CD14-positive monocyte (primary cell): ENCODE measurements around the gene CHST15. TPM values are rescaled to one million over a fixed set of nuclear protein-coding genes. Genes with fewer than 3 reads are reported as not detected.
"Not testable (repeated sequence)": the region's sequence is repeated elsewhere in the genome, so short reads cannot be mapped to it uniquely, and the experiment has no call there.

Experiments
- DNase-seq, 3 donors: peaks; one replicate each; pipeline ENCODE4 v3.0.0-alpha.2; 2011 to 2022
- H2AFZ ChIP-seq: 2 replicates; pipeline ENCODE4 v1.6.0; 2012; ENCODE audit warnings: mild to moderate bottlenecking, low read depth, low read length, inconsistent platforms; ENCODE audit not compliant: insufficient read depth, poor library complexity, severe bottlenecking
- H3K27ac ChIP-seq, 2 donors: 1 replicate in 1 of 2; 2 replicates in 1 of 2; pipeline ENCODE4 v1.5.1; 2012 to 2013; ENCODE audit warnings: low read length in 2 of 2, control low read depth in 1 of 2, inconsistent platforms in 1 of 2, low read depth in 1 of 2, mild to moderate bottlenecking in 1 of 2
- H3K27me3 ChIP-seq, 2 donors: one replicate each; pipeline versions ENCODE4 v1.6.0 to v1.6.1; 2011 to 2013; ENCODE audit warnings: low read length in 2 of 2; ENCODE audit not compliant: control insufficient read depth in 2 of 2, insufficient read depth in 2 of 2
- H3K36me3 ChIP-seq, 2 donors: replicated peaks in 1 of 2; 1 replicate in 1 of 2; 2 replicates in 1 of 2; pipeline versions ENCODE4 v1.5.1 to v1.6.1; 2012 to 2013; ENCODE audit warnings: low read length in 2 of 2, control low read depth in 1 of 2, inconsistent platforms in 1 of 2, mild to moderate bottlenecking in 1 of 2; ENCODE audit not compliant: insufficient read depth in 2 of 2, control insufficient read depth in 1 of 2
- H3K4me1 ChIP-seq, 2 donors: 1 replicate in 1 of 2; 2 replicates in 1 of 2; pipeline versions ENCODE4 v1.5.1 to v1.6.1; 2012 to 2013; ENCODE audit warnings: low read length in 2 of 2, control low read depth in 1 of 2, inconsistent platforms in 1 of 2, mild to moderate bottlenecking in 1 of 2, moderate library complexity in 1 of 2; ENCODE audit not compliant: insufficient read depth in 2 of 2, control insufficient read depth in 1 of 2
- H3K4me2 ChIP-seq: replicated peaks from 2 replicates; pipeline ENCODE3; 2012; ENCODE audit warnings: low read length, moderate library complexity, mild to moderate bottlenecking; ENCODE audit not compliant: poor library complexity, severe bottlenecking; ENCODE audit errors: extremely low read depth
- H3K4me3 ChIP-seq, 3 experiments: fragments of 200-600 bp in 1 of 3; sonication (generic) in 1 of 3; replicated peaks in 1 of 3; 1 replicate in 2 of 3; 2 replicates in 1 of 3; pipeline ENCODE4 v1.5.1; 2011 to 2013; ENCODE audit warnings: low read length in 3 of 3, mild to moderate bottlenecking in 3 of 3, control low read depth in 2 of 3, low read depth in 2 of 3, inconsistent platforms in 1 of 3, moderate library complexity in 1 of 3
- H3K79me2 ChIP-seq: 2 replicates; pipeline ENCODE4 v1.6.0; 2012; ENCODE audit warnings: mild to moderate bottlenecking, control low read depth, inconsistent platforms, low read length, moderate library complexity; ENCODE audit not compliant: insufficient read depth
- H3K9ac ChIP-seq: 2 replicates; pipeline ENCODE4 v1.6.0; 2017; ENCODE audit warnings: low read length, mild to moderate bottlenecking; ENCODE audit not compliant: insufficient read depth, poor library complexity, severe bottlenecking
- H3K9me3 ChIP-seq, 2 donors: replicated peaks in 1 of 2; 1 replicate in 1 of 2; 2 replicates in 1 of 2; pipeline versions ENCODE4 v1.5.1 to v1.6.1; 2012 to 2013; ENCODE audit warnings: low read length in 2 of 2, control low read depth in 1 of 2; ENCODE audit not compliant: control insufficient read depth in 1 of 2, insufficient read depth in 1 of 2
- H4K20me1 ChIP-seq: 2 replicates; pipeline ENCODE4 v1.6.0; 2012; ENCODE audit warnings: mild to moderate bottlenecking, low read length, control low read depth, moderate library complexity; ENCODE audit not compliant: insufficient read depth
- H3K27ac Mint-ChIP-seq, 7 donors: one replicate each; pipeline ENCODE4 v1.8.0; 2020; ENCODE audit warnings: mild to moderate bottlenecking in 7 of 7, mixed read lengths in 7 of 7, moderate library complexity in 6 of 7, inconsistent platforms in 2 of 7
- H3K27me3 Mint-ChIP-seq, 3 donors: one replicate each; pipeline ENCODE4 v1.8.0; 2021 to 2022; ENCODE audit warnings: low read depth in 3 of 3, mild to moderate bottlenecking in 3 of 3, mixed read lengths in 3 of 3, moderate library complexity in 3 of 3, inconsistent platforms in 1 of 3
- H3K36me3 Mint-ChIP-seq, 2 donors: one replicate each; pipeline ENCODE4 v1.8.0; 2020; ENCODE audit warnings: mixed read lengths in 2 of 2, inconsistent platforms in 1 of 2, mild to moderate bottlenecking in 1 of 2
- H3K4me1 Mint-ChIP-seq: one replicate; pipeline ENCODE4 v1.8.0; 2020; ENCODE audit warnings: mild to moderate bottlenecking, mixed read lengths
- H3K4me3 Mint-ChIP-seq, 2 donors: one replicate each; pipeline ENCODE4 v1.8.0; 2020; ENCODE audit warnings: mild to moderate bottlenecking in 2 of 2, mixed read lengths in 2 of 2, moderate library complexity in 1 of 2
- H3K9me3 Mint-ChIP-seq, 7 donors: one replicate each; pipeline ENCODE4 v1.8.0; 2020 to 2022; ENCODE audit warnings: mixed read lengths in 7 of 7, mild to moderate bottlenecking in 6 of 7, moderate library complexity in 6 of 7, inconsistent platforms in 2 of 7
- WGBS: methylation state at CpG from one replicate; pipeline ENCODE4 v1.1.5; 2013; ENCODE audit warnings: missing lambda C conversion rate; ENCODE audit not compliant: insufficient coverage; 5-methylcytosine and 5-hydroxymethylcytosine counted together
- intact Hi-C, 2 donors: fragments of 100-400 bp; cut with micrococcal nuclease; formaldehyde crosslinking; loops; one replicate each; pipeline versions ENCODE4 v1.15.0 to v1.15.1; 2023
- polyA plus RNA-seq, 3 donors: library from polyadenylated mRNA; depleted of rRNA in 1 of 3; unstranded in 2 of 3; stranded (reverse) in 1 of 3; fragments of 300-500 nt in 2 of 3; fragments of >200 nt in 1 of 3; fragmentation: Illumina TruSeq in 2 of 3; gene quantifications; 1 replicate in 2 of 3; 2 replicates in 1 of 3; pipeline ENCODE4 v1.2.3, GENCODE V29; 2012 to 2021
- TF ChIP-seq, protein P1 (sequence below): fragments of 200-600 bp; IDR thresholded peaks from one replicate; pipeline ENCODE4 v1.8.0; 2022; ENCODE audit warnings: antibody characterized with exemption, mild to moderate bottlenecking

The CHST15 gene
- polyA plus RNA-seq, 3 donors = 54.4 to 106 (median 87.5) TPM

DNA sequence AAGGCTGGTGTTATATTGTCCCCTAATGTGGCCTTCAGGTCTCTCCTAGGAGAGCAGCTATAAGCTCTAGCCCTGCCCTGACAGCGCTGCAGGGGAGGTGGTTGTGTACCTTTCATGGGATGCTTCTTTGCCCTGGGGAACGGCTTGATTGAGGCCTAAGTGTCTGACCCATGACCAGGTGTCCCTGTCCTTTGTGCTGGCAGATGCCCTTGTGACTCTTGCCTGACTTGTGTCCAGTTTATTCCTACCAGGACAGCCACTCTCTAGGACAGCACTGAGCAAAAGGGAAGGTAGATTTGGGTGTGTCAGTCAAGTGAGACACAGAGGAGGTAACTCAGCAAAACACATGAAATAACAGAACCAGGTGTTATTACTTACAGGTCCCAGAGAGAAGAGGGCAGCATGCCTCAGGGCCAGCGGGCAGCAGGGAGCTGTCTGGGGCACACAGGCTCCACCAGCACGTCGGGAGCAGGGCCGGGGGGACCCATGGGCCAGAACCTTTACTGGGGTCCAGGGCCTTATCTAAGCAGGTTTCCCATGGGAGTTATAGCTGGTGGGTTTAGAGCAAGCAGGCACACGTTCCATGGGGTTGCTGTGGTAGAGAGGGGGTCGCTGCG, 10.7 kb upstream of the CHST15 start:
- H3K36me3 Mint-ChIP-seq = peaks cover 10% of the 10 kb centered on the region in 2 donors
- H4K20me1 ChIP-seq = no peaks in the 10 kb centered on the region

DNA sequence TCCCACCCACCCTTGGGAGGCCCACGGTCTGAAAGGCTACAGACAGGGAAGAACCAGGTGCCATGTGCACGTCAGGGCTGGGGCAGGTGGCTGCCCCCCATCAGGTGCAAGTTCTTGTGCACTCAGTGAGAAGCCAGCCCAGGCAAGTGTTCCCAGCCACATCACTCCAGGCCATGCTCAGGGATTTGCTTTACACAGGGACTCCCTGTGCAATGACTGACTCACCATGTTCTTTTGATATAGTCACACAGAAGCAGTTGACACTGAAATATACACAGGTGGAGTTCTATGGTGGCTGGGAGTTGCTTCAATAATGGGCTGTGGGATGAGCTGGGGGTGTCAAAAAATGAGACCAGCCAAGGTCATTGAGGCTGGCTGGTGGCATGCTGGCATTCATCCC, 8.0 kb upstream of the CHST15 start:
- TF ChIP-seq, protein P1, sequence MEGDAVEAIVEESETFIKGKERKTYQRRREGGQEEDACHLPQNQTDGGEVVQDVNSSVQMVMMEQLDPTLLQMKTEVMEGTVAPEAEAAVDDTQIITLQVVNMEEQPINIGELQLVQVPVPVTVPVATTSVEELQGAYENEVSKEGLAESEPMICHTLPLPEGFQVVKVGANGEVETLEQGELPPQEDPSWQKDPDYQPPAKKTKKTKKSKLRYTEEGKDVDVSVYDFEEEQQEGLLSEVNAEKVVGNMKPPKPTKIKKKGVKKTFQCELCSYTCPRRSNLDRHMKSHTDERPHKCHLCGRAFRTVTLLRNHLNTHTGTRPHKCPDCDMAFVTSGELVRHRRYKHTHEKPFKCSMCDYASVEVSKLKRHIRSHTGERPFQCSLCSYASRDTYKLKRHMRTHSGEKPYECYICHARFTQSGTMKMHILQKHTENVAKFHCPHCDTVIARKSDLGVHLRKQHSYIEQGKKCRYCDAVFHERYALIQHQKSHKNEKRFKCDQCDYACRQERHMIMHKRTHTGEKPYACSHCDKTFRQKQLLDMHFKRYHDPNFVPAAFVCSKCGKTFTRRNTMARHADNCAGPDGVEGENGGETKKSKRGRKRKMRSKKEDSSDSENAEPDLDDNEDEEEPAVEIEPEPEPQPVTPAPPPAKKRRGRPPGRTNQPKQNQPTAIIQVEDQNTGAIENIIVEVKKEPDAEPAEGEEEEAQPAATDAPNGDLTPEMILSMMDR = no peak
- Histone ChIP-seq H3K9ac (no peak overlapping the region), H4K20me1 (no peaks in the 10 kb centered on the region), H3K4me2 (no peak overlapping the region), H3K9me3 (peaks cover 3 to 15% of the 10 kb centered on the region in 2 donors), H3K27me3 (peaks cover 0 to 13% of the 10 kb centered on the region in 2 donors), H3K27ac (no peak overlapping the region), H3K4me3 (no peak overlapping the region), H3K36me3 (no peaks in the 10 kb centered on the region), H3K4me1 (peaks cover 15 to 23% of the 10 kb centered on the region in 2 donors), H3K79me2 (no peaks in the 10 kb centered on the region), H2AFZ (no peak overlapping the region)
- intact Hi-C loops = no loop called here
- WGBS = 88% methylated on average over 1 of the region's 2 CpGs
- Mint-ChIP-seq H3K4me3 (no peak overlapping the region), H3K4me1 (peaks cover 27% of the 10 kb centered on the region), H3K36me3 (peaks cover 11% of the 10 kb centered on the region in 2 donors), H3K27ac (peak overlapping the region in 2 of 7 donors; percentile 31 to 52), H3K9me3 (peaks cover 5 to 20% (median 18%) of the 10 kb centered on the region in 7 donors), H3K27me3 (peaks cover 28 to 42% (median 34%) of the 10 kb centered on the region in 3 donors)
- DNase-seq = peak in 1 of 3 donors; percentile 39

More for the DNA sequence above, 10.7 kb upstream of the CHST15 start:
- peaks cover 0 to 16% of the 10 kb centered on the region in 2 donors for H3K27me3 ChIP-seq
- H3K4me3 ChIP-seq = no peak overlapping the region
- 93% methylated on average over 8 of the region's 9 CpGs for WGBS
- intact Hi-C loops = no loop called here
- H3K27me3 Mint-ChIP-seq = peaks cover 38 to 51% (median 48%) of the 10 kb centered on the region in 3 donors
- no peak overlapping the region for H3K27ac Mint-ChIP-seq
- H2AFZ ChIP-seq = no peak overlapping the region
- H3K4me2 ChIP-seq = no peak overlapping the region
- no peak overlapping the region for H3K4me3 Mint-ChIP-seq
- H3K27ac ChIP-seq = no peak overlapping the region
- TF ChIP-seq, protein P1 = no peak
- no peak for DNase-seq
- H3K4me1 Mint-ChIP-seq = peaks cover 38% of the 10 kb centered on the region
- peaks cover 5 to 17% (median 16%) of the 10 kb centered on the region in 7 donors for H3K9me3 Mint-ChIP-seq
- H3K9me3 ChIP-seq = peaks cover 0 to 13% of the 10 kb centered on the region in 2 donors
- no peaks in the 10 kb centered on the region for H3K79me2 ChIP-seq
- no peak overlapping the region for H3K9ac ChIP-seq
- H3K4me1 ChIP-seq = peaks cover 20 to 29% of the 10 kb centered on the region in 2 donors
- no peaks in the 10 kb centered on the region for H3K36me3 ChIP-seq

DNA sequence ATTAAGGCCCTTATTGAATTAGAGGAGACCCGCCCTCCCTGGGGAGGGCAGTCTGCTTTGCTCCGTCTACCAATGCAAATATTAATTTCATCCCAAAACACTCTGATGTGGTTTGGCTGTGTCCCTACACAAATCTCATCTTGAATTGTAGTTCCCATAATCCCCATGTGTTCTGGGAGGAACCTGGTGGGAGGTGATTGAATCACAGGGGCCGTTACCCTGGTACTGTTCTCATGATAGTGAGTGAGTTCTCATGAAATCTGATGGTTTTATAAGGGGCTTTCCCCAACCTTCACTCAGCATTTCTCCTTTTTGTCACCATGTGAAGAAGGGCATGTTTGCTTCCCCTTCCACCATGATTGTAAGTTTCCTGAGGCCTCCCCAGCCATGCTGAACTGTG, 7.3 kb upstream of the CHST15 start:
- H3K36me3 ChIP-seq, H3K79me2 ChIP-seq, H4K20me1 ChIP-seq, H2AFZ ChIP-seq, H3K9ac ChIP-seq, intact Hi-C loops, H3K4me2 ChIP-seq, H3K4me3 Mint-ChIP-seq, H3K4me3 ChIP-seq: not testable (repeated sequence)
- peaks cover 5 to 25% (median 21%) of the 10 kb centered on the region in 7 donors for H3K9me3 Mint-ChIP-seq
- peaks cover 27 to 42% (median 29%) of the 10 kb centered on the region in 3 donors for H3K27me3 Mint-ChIP-seq
- Histone ChIP-seq H3K27ac (peak overlapping the region in 1 of 2 donors; percentile 41), H3K27me3 (peaks cover 0 to 13% of the 10 kb centered on the region in 2 donors), H3K9me3 (peaks cover 6 to 18% of the 10 kb centered on the region in 2 donors), H3K4me1 (peaks cover 9 to 16% of the 10 kb centered on the region in 2 donors)
- H3K27ac Mint-ChIP-seq = peak overlapping the region in 5 of 7 donors; percentile 26 to 78 (median 66)
- peaks cover 13 to 18% of the 10 kb centered on the region in 2 donors for H3K36me3 Mint-ChIP-seq
- no CpG with 5 or more reads among the region's 3 CpGs for WGBS
- peaks cover 25% of the 10 kb centered on the region for H3K4me1 Mint-ChIP-seq
- DNase-seq = peak; percentile 33 to 84 (median 40)
